NCI-H2227 (cell line): ENCODE data around the gene VWA8.
"Not testable (repeated sequence)": the region's sequence is repeated elsewhere in the genome, so short reads cannot be mapped to it uniquely, and the experiment has no call there.

Experiments
- DNase-seq: peaks from one replicate; lab custom pipeline; 2025; ENCODE audit not compliant: unreplicated experiment; lab: John Stamatoyannopoulos, UW

VWA8 gene

DNA sequence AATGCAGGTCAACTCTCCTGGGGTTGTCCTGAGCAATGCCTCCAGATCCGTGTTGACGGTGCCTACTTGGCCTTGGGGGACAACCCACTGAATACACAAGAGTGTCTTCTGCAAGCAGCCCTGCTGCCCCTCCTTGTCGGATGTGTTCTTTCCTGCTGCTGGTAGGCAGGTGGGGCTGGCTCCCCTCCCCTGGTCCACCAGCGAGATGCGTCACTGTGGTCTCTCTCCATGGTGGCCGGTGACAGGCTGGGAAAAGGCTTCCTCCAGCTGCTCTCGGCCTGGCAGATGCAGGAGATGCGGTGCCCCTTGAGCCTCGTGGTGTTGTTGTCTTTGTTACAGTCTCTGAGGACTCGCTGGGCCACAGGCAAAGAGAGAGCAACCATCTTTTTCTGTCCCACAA, 418.6 kb downstream of the VWA8 start:
- DNase-seq = no peak

DNA sequence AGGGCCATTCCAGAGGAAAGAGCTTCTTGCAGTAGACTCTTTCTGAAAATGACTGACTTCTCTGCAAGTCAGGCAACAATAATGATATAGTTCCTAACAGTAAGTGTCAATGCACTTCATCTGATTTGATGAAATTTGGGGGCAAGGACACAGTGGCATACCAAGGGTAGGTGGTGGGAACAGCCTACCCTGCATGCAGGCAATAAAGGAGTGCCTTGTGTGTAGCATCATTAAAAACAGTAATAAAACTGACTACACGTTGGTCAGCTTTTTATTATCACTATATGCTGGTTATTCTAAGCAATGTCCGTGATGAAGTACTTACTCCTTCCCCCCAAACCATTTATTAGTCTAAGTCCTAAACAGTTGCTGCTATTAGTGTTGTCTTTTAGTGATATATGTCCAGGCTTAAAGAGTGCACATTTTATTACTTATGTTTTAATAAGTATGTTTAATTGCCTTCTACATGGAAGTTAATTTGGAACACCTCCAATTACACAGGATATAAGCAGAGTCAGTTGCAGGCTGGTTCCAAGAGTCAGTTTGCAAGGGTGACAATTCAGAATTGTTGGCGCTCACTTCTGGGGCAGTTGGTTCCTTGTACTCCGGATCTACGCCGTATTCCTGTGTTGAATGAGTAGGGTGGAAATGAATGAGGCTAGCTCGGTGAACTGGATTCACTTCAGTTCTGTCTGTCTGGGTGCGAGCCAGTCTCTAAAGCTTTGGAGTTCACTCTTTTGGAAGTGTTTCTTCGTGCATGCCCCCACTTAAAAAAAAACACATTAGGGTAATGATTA, 419.6 kb downstream of the VWA8 start:
- DNase-seq = no peak

DNA sequence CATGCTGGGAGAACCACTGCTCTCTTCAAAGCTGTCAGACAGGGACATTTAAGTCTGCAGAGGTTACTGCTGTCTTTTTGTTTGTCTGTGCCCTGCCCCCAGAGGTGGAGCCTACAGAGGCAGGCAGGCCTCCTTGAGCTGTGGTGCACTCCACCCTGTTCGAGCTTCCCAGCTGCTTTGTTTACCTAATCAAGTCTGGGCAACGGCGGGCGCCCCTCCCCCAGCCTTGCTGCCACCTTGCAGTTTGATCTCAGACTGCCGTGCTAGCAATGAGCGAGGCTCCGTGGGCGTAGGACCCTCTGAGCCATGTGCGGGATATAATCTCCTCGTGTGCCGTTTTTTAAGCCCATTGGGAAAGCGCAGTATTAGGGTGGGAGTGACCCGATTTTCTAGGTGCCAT, 420.7 kb downstream of the VWA8 start:
- DNase-seq = not testable (repeated sequence)

DNA sequence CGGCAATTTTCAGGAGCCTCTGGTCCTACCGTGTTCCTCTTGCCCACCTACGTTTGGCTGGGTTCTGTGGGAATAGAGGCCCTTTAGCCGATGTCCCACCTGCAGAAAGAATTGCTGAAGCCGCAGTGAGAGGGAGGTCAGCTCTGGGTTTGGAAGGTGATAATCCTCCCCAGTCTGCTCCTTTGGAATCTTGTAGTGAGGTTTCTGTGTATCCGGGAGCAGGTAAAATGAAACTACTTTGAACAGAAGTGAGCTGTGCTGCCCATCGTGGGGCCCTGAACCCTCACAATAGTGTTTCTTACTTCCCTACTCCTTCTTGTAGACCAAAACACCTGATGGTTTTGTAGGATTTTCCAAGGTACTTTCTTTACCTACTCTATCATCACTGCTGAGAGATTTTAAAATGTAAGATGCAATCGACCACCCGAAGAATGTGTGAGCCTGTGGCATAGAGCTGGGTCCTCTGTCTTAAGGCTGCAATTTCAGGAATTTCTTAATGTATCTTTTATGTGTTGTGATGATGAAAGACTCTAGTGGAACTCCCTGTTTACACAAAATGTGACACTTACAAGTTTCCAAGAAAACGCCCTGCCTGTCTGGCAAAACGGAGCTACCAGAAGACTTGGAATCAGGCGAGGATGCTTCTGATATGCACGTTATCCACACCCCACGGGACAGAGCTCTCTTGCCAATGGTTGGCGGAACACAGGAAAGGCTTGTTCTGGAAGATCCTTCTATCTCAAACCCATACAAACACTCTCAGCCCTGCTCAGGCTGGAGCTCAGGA, 427.4 kb downstream of the VWA8 start:
- DNase-seq = no peak

DNA sequence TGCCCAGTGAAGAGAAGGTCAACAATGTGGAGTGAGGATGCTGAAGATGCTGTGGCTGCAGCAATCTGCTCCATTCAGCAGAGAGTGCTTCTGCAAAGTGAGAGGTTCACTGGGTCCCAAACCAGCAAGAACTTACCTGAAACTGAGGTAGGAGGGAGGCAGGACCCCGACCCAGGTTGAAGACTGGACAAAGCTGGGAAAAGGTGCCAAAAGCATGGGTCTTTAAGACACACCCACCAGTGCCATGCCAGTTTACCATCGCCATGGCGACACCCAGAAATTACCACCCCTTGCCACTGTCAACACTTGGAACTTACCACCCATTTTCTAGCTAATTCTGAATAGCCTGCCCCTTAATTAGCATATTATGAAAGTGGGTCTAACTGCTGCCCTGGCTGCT, 432.9 kb downstream of the VWA8 start:
- DNase-seq = no peak

DNA sequence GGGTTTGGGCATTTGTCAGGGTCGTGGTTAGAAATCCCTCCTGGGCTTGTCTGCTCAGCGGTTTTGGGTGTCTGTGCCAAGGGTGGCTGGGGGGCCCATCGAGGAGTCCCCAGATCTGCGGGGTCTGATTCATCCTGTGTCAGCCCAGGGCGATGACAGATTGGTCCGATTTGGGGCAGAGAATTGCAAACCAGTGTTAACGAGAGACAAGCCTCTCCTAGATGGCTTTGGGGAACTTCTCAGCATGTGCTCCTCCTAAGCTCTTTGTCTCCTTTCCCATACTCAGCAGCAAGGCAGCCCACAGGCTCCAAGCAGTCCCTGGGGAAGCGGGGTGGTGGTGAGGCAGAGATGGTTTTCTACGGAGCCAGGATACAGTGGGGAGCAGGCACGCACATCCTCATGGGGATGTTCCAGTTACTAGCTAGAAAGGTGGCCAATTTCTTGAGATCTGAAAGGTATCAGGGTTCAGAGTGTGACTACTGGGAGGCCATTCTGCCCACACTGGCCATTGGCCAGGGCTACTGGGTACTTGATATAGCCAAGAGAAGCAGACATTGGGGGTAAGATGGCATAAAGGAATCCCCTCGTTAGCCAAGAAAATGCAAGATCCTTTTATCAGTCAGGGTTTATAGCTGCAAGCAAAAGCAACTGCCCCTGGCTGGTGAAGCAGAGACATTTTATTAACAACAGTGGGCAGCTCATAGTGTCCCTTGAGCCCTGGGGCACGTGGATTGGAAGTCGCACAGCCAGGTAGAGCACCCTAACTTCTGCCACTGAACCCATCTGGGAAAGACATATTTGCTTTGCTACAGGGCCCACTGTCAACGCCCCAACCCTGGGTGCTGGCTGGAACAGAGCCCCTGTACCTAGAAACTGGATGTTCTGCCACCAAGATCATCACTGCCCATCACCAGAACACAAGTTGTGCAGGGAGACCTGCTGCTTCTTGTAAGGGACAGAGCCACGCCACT, 440.0 kb downstream of the VWA8 start:
- DNase-seq = no peak

DNA sequence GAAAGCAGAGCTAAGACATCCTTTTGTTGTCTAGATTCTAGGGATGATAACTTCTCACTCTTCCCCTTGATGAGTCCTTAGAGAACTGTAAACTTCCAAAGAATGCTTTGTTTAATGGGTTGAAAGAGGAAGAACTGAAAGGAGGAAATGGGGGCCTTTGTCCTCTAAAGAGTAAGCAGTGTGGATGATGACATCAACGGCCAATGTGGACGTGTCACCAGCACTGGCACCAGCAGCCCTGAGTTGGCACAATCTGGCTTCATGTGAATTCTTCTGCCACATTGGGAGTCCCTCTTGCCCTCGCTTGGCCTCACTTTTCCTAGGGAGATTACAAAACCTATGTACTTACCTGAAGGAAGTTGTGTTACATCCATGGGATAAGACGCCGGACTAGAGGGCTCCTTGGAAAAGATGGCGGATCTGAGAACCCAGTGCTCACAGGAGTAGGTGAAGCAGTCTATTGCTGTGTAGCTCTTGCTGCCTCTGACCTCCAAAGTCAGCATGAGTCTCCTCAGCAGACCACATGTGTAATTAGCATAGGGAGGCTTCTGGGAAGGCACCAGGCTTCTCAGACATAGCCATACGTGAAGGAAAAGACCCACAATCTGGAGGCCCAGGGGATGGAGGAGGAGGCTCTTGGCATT, 440.8 kb downstream of the VWA8 start:
- DNase-seq = no peak
